ENCODE results near the gene IFI44L.

Gene IFI44L

DNA sequence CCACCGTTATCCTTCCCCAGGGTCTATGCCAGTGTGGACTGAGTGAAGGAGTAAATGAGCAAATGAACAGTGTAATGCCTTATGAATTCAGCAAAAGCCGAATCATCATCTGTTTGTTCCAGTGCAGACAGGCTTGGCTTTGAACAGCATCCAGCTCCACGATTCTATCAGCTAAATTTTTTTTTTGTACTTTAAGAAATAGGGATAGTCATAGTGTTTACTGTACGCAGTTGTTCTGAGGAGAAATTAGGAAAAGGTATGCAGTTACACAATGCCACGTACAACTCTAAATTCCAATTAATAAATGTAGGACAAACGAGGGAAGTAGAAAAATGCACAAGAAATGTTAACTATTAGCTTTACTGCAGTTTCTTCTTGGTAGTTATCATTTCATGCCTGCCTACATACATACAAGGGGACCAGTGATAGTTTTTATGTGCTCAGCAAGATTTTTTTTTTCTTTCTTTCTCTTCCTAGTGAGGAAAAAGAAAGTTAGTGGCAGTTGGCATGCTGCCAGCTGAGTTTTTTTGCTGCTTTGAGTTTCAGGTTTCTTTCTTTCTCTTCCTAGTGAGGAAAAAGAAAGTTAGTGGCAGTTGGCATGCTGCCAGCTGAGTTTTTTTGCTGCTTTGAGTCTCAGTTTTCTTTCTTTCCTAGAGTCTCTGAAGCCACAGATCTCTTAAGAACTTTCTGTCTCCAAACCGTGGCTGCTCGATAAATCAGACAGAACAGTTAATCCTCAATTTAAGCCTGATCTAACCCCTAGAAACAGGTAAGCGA, at the start of gene IFI44L:
Gene IFI44L, plus strand, starts transcription at position 646 of the 777 bp plus-strand sequence. CDS start 7,468 bp downstream, outside the sequence.
- no peak for DNase-seq (ENCODE audit: low spot score)

DNA sequence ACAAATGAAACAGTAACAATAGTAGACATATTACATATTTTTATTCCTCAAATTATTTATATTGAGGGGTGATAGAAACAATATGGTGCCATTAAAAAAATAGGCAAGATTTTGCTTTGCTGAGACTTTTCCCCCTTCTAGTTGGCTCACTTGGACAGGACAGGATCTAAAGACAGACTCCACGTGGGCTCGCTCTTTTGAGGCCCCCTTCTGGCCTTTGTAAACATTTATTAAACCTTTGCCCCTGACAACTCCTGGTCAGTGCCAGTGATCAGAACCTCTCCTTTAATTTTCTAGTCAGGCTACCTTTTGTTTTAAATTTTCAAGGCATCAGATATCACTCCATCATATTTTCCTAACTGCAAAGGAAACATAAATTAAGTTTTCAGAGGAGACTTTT, 49.7 kb upstream of the IFI44L start:
- DNase-seq (ENCODE audit: low spot score): peak; percentile 11

DNA sequence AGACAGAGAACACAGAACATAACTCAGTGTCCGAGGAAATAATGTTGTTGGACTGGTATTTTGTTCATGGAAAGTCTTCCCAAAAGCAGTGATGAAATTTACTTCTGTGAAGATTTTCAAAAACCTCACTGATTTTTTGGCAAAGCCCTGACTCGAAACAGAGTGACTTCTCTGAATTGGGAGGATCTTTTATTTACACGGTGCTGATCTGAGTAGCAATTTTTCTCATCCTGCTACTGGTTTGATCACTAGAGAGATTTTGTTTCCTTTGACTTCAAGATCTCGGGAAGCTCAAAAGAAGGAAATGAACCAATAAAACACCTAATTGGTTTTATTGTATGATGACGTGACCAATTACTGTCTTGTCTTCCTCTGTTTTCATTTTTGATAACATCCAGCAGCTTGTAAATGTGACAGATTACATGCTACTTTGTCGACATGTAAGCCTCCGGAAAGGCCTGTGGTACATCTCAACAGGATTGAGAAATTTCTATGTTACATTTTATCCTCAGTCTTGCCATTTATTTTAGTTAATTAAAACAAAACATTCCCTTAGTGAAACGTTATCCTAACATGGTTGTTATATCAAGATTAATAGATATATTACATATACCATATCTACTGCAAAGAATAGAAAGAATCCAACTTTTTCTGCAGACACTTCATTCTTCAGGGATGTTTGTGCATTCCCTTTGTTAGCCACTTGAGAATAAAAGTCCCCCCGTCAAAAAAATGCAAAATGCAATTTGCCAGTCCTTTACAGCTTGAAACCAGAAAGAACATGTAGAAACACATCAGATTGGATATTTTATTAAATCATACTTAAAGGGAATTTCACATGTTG, 42.8 kb upstream of the IFI44L start:
- no peak for DNase-seq (ENCODE audit: low spot score)

DNA sequence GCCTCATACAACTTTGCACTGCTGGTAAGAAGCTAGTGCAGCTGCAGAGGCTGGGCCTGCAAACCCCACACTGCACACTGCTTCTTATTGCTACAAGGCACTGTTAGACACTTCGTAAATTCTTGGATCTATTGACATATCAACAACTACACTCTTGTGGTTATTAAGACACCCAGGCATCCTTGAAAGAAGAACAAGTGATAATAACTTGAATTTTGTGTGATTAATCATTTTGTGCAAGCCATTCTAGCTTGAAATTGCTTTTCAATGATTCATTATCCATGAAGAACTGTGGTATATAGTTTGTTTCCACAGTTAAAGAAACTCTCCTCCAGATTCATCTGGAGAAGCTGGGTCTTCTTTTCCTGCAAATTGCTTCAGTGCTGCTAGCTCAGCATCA, 33.7 kb upstream of the IFI44L start:
- no peak for DNase-seq (ENCODE audit: low spot score)

DNA sequence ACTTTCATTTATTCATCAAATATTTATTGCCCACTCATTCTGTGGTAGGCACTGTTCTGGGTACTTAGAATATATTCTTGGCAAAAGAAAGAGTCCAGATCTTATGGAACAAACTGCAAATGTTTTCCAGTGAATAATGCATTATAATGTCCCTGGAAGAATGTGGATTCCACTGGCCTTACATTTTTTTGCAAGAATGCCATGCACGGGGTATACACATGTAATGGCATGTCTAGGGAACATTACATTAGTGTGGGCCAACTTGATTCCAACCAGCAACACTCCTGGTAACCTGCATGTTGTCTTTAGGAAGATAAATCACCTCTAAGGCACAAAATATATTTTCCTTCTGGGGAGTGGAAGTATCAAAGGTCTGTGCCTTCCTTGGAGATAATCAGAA, 33.0 kb upstream of the IFI44L start:
- no peak for DNase-seq (ENCODE audit: low spot score)

DNA sequence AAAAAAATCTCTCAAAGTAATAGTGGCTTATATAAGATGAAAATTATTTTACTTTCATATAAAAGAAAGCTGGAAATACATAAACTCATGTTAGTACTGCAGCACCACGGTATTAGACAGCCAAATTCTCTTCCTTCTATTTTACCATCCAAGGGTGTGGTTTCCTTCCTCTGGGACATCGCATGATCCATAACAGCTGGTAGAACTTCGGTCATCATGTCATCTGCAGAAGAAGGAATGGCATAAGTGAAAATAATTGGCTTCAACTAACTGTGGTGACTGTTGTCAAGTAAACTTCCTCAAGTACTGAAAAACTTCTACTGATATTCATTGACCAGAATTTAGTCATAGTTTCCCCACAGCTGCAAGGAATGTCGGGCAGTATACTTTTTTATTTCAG, 28.3 kb upstream of the IFI44L start:
- DNase-seq (ENCODE audit: low spot score): no peak

DNA sequence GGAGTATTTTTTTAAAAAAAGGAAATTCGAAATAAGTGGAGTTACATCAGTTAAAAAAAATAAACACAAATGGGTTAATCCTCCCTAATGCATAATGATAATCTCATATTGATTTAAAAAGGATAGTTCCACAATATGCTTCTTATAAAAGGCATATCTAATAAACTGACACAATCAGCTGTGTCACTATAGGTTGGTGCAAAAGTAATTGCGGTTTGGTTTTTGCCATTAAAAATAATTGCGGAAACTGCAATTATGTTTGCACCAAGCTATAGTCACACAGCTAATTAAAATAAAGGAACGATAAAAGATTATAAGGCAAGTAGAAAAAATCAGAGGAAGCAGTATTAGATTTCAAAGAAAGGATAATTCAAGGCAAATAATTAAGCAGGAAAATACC, 21.0 kb upstream of the IFI44L start:
- no peak for DNase-seq (ENCODE audit: low spot score)

DNA sequence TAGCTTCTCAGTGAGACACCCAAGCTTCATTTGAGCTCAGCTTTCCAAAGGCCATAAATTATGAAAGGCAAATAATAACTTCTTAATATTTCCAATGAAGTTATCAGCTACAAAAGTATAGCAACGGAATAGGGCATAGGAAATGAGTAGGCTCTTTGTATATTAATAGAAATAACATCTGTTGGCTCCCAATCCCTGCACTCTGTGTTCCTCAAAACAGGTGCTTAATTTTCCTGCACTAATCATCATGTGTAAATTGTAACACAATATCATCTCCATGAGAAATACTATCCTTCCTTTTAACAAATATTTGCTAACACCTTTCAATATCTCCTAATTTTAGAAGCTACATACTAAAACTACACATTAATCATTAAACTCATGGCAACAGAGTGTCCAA, 19.2 kb upstream of the IFI44L start:
- no peak for DNase-seq (ENCODE audit: low spot score)

DNA sequence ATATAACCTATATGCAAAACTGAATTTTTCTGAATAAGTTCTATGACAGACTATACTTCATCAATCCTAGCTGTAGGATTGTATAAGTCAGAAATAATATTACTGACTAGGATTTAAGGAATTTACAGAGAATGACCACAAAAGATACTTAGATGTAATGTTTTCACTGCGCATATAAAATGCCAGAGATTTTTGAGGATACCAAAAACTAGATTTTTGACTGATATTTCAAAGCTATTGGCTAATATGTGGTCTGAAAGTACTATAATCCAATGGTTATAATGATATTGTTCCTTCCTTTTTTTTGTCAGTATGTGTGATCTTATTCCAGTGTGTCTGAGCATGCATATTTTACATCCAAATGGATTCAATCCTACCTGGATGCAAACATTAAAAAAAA, 17.0 kb upstream of the IFI44L start:
- DNase-seq (ENCODE audit: low spot score): no peak

DNA sequence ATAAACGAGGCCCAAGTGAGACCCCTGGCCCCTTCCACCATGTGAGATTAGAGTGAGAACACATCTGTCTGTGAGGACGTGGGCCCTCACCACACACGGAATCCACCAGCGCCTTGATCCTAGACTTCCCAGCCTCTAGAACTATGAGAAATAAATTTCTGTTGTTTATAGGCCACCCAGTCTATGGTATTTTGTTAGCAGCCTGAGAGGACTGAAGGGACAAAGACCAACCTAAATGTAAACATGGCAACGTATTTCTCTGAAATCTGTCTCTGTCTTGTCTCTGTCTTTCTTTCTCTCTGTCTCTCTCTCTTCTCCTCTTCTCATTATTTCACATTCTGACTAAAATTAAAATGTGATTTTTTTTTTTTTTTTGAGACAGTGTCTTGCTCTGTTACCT, 15.6 kb upstream of the IFI44L start:
- DNase-seq (ENCODE audit: low spot score): no peak

DNA sequence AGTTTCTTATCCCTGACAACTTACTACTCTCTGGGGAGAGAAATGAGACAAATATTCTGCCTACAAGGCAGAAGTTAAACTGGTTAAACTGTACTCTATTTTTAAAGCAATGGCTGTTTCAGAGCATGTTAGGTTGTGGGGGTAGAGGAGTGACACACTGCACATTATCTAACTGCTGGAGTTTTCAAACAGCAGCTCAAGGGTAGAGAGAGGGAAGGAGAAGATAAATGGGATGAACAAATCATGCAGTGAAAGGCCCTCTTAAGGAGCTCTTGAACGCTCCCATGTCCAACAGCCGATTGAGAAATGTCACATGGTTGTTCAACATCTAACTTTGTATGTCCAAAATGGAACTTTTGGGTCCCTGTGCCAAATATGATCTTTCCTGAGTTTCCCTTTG, 14.0 kb upstream of the IFI44L start:
- DNase-seq (ENCODE audit: low spot score): no peak

DNA sequence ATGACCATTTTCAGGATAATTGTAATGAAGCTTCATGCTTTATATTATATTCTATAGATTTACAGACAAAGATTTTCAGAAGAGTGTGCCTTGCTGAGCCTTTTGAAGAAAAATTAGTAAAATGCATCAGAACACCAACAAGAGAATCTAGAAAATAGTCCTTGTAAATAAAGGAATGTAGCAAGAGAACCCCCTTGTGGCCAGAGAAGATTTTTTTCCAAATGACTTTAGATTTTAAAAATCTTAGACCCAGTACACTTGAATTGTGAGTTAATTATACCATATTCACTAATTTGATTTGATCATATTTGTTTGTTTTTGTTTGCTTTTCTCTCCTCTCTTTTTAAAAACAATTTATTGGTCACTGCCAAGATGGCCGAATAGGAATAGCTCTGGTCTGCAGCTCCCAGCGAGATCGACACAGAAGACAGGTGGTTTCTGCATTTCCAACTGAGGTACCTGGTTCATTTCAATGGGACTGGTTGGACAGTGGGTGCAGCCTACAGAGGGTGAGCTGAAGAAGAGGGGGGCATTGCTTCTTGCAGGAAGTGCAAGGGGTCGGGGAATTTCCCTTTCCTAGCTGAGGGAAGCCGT, 12.8 kb upstream of the IFI44L start:
- DNase-seq (ENCODE audit: low spot score): peak; percentile 29

DNA sequence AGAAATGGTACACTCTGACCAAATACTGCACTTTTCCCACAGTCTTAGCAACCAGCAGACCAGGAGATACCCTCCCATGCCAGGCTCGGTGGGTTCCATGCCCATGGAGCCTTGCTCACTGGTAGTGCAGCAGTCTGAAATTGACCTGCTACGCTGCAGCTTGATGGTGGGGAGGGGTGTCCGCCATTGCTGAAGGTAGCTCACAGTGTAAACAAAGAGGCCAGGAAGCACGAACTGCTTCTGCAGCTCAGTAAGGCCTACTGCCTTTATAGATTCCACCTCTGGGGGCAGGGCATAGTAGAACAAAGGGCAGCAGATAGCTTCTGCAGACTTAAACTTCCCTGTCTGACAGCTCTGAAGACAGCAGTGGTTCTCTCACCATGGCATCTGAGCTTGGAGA, 12.3 kb upstream of the IFI44L start:
- DNase-seq (ENCODE audit: low spot score): no peak

DNA sequence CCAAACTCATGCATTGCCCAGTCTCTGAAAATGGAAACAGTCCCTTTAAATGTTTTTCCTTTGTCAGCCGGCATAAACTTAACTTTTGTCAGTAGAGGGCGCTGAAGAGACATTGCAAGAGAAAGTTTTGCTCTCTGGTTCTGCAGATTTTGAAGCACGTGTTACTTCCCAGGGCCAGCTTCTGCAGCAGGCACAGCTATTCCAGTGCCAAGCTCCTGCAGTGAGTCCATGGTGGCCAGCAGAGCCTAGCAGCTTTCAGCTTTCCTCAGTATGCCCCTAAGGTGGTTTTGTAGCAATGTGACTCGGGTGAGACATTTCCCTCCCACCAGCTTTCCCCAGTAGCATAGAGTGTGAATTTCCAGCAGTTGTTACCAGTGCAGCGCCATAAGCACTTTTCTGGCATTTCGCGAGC, 2.6 kb upstream of the IFI44L start:
- DNase-seq (ENCODE audit: low spot score): peak; percentile 66

DNA sequence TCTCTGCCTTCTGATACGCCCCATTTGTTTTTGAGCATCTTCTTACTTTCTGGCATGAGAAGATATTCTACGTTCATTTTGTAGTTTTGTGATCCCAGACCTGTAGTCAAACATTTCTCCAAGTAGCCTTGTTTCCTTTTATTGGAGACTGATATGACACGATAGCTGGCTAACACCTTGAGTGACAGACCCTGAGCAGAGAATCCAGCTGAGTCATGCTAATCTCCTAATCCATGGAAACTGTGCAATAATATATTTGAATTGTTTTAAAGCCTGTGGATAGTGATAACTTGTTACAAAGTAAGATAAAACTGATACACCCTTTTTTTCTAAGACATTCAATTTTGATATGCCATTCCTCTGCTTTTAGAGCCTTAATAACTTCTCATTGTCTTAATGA, 1.2 kb upstream of the IFI44L start:
- no peak for DNase-seq (ENCODE audit: low spot score)

DNA sequence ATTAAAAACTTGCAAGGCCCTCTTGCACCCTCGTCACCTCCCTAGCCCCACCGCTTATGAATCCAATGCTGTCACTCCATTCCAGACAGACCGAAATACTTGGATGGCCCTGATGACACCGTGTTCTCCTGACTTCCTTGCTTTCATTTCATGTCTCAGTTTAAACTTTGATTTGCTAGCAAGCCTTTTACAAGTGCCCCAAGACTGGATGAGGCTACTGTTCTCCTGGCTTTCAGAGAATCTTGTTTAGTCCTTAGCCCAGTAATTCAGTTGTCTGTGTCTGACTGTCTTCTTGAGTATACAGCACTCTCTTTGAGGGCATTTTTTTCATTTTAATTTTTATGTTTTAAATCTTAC, 824 bp upstream of the IFI44L start:
- DNase-seq (ENCODE audit: low spot score): no peak

DNA sequence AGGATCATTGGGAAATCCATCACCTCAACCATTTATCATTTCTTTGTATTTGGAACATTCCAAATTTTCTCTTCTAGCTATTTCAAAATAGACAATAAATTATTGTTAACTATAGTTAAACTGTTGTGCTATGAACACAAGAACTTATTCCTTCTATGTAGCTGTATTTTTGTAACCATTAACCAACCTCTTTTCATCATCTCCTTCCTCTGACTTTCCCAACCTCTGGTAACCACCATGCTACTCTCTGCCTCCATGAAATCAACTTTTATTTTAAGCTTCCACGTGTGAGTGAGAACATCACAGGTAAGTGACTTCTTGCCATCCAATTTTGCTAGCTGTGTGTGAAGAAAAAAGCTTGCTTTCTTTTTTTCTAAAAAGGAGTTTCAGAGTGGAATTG, 418 bp downstream of the IFI44L start:
- no peak for DNase-seq (ENCODE audit: low spot score)

DNA sequence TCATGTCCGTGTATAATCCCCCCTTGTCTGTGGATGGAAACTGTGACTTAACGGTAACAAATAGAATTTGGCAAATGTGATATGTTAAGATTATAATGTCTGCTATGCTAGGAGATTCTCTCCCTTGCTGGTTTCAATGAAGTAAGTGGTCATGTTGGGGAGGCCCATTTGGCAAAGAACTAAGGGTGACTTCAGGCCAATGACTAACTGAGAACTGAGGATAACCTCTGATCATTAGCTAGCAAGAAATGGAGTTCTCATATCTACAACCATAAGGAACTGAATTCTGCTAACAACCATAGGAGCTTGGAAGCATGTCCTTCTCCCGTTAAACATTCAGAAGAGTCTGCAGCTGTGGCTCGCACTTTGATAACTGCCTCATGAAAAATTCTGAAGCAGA, 2.3 kb downstream of the IFI44L start:
- no peak for DNase-seq (ENCODE audit: low spot score)

DNA sequence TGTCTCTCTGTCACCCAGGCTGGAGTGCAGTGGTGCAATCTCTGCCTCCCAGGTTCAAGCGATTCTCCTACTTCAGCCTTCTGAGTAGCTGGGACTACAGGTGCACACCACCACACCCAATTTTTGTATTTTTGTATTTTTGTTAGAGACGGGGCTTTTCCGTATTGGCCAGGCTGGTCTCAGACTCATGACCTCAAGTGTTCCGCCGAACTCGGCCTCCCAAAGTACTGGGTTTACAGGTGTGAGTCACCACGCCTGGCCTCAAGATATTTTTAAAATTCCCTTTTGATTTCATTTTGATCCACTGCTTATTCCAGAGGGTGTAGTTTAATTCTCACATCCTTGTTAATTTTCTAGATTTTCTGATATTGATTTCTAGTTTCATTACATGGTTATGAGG, 3.8 kb downstream of the IFI44L start:
- no peak for DNase-seq (ENCODE audit: low spot score)

DNA sequence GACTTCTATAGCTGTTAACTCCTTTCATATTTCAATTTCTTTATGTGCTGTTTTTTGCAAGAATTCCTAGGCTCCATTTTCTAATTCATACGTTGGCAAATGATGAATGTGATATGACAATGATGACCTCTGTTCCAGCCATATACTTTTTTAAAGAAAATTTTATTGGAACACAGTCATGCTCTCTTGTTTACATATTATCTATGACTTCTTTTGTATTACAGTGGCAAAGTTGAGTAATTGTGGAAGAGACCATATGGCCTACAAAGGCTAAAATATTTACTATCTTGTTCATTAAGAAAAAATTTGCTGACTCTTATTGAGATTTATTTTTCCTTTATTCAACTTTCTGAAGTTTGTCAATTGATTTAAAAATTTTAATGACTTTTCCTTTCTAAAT, 7.1 kb downstream of the IFI44L start:
- no peak for DNase-seq (ENCODE audit: low spot score)

DNA sequence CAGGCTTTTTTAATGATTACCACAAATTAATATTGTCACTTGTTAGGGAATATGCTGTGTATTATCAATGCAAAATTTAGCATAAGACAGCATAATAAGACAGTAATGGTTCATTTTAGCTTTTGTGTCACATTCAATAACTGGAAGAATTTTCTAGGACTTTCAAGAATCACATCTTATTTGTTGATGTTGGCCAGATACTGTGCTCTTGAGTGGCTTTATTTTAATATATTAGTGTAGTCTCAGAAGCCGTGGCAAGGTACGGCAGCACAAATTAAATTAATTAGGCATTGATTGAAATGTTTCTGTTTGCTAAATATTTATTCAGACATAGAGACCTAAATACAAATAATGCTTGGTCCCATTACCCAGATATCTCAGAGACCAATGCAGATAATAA, 10.4 kb downstream of the IFI44L start:
- no peak for DNase-seq (ENCODE audit: low spot score)

DNA sequence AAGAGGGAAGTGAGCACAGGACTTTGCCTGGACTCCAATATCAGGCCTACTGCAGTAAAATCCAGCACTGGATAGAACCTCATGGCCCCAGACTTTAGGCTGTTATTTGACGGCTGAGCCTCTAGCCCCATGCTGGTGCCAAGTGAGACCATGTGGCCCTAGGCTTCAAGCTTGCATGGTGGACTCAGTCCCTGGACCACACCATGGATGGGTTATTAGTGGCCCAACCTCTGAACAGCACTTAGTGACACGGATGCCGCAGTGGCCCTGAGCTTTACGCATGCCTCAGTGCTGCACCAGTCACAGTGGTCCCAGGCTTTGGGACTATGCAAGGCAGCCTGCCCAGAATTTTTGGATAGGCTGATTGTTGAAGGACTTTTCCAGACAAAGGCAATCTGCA, 13.0 kb downstream of the IFI44L start:
- no peak for DNase-seq (ENCODE audit: low spot score)

DNA sequence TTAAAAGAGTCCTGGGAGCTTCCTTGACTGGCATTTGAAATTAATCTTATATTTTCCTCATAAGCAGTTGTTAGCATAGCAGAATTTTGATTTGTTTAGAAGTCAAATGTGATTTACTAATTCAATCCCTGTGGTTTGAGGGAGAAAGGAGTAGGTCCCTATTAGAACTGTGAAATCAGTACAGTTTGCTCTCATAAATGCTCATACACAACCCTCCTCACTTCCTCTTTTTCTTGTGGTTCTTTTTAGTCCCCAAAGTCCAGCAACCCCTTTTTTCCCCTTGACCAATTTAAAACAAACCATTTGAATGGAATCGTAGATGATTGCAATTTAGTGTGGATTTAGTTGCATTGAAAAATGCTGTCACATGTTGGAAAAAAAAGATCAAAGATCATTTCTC, 20.2 kb downstream of the IFI44L start:
- DNase-seq (ENCODE audit: low spot score): no peak

All from iPS-NIHi11 (cell line).